Nephron progenitor cell (in vitro differentiated cells): ENCODE measurements around the gene SH3D21.

Experiments used
- DNase-seq: peaks from one replicate; pipeline ENCODE4 v3.0.0; 2021
- H3K27ac Mint-ChIP-seq: 2 replicates; pipeline ENCODE4 v1.8.0; 2021; ENCODE audit warnings: mild to moderate bottlenecking, moderate library complexity, mixed read lengths
- H3K27me3 Mint-ChIP-seq: 2 replicates; pipeline ENCODE4 v1.8.0; 2021; ENCODE audit warnings: mild to moderate bottlenecking, low read depth, mixed read lengths; ENCODE audit not compliant: poor library complexity
- H3K36me3 Mint-ChIP-seq: 2 replicates; pipeline ENCODE4 v1.8.0; 2021; ENCODE audit warnings: low read depth, mixed read lengths
- H3K4me1 Mint-ChIP-seq: 2 replicates; pipeline ENCODE4 v1.8.0; 2021; ENCODE audit warnings: mixed read lengths
- H3K4me3 Mint-ChIP-seq: 2 replicates; pipeline ENCODE4 v1.8.0; 2021; ENCODE audit warnings: mild to moderate bottlenecking, moderate library complexity, mixed read lengths
- H3K9me3 Mint-ChIP-seq: 2 replicates; pipeline ENCODE4 v1.8.0; 2021; ENCODE audit warnings: mild to moderate bottlenecking, moderate library complexity, mixed read lengths
- TF ChIP-seq, protein P1 (sequence below): fragments of 200-600 bp; sonication (generic); IDR thresholded peaks from 2 replicates; pipeline ENCODE4 v1.5.0; 2021; ENCODE audit warnings: antibody characterized with exemption

SH3D21 gene

DNA sequence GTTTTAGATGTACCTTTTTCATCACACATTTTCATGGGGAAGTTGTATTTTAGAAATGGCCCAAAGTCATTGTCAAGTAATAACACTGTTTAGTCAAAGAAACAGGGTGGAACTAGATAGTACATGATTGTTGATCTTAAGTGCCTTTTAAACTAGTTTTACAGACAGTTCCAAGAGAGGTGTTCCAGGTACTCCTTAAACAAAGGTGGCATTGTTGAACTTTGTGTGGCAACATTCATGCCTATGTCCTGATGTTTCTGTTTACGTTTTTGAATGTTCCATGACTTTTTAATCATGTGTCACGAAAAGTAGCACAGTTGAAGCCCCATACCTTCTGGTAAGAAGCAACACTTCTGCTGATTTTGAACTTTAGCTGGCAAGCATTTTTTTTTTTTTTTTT lies 9.1 kb upstream of the SH3D21 start:
- no peak overlapping the region for H3K27ac Mint-ChIP-seq
- H3K36me3 Mint-ChIP-seq, result peaks cover 62% of the 10 kb centered on the region
- H3K4me1 Mint-ChIP-seq, result no peaks in the 10 kb centered on the region
- H3K4me3 Mint-ChIP-seq, result no peak overlapping the region
- DNase-seq, result no peak
- TF ChIP-seq, protein P1, sequence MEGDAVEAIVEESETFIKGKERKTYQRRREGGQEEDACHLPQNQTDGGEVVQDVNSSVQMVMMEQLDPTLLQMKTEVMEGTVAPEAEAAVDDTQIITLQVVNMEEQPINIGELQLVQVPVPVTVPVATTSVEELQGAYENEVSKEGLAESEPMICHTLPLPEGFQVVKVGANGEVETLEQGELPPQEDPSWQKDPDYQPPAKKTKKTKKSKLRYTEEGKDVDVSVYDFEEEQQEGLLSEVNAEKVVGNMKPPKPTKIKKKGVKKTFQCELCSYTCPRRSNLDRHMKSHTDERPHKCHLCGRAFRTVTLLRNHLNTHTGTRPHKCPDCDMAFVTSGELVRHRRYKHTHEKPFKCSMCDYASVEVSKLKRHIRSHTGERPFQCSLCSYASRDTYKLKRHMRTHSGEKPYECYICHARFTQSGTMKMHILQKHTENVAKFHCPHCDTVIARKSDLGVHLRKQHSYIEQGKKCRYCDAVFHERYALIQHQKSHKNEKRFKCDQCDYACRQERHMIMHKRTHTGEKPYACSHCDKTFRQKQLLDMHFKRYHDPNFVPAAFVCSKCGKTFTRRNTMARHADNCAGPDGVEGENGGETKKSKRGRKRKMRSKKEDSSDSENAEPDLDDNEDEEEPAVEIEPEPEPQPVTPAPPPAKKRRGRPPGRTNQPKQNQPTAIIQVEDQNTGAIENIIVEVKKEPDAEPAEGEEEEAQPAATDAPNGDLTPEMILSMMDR, result no peak
- H3K27me3 Mint-ChIP-seq, result no peaks in the 10 kb centered on the region
- no peaks in the 10 kb centered on the region for H3K9me3 Mint-ChIP-seq

DNA sequence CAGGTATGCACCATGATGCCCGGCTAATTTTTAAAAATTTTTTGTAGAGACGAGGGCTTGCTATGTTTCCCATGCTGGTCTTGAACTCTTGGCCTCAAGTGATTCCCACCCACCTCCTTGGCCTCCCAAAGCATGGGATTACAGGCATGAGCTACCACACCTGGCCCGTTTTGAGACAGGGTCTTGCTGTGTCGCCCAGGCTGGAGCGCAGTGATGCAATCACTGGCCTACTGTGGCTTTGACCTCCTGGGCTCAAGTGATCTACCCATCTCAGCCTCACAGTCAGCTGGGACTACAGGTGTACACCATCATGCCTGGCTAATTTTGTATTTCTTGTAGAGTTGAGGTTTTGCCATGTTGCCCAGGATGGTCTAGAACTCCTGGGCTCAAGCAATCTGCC lies 7.5 kb upstream of the SH3D21 start:
- no peak for DNase-seq
- Mint-ChIP-seq H3K36me3 (peaks cover 66% of the 10 kb centered on the region), H3K4me1 (no peaks in the 10 kb centered on the region), H3K4me3 (no peak overlapping the region), H3K27ac (no peak overlapping the region), H3K27me3 (no peaks in the 10 kb centered on the region), H3K9me3 (no peaks in the 10 kb centered on the region)
- TF ChIP-seq, protein P1, result no peak

- TF ChIP-seq, protein P1, result no peak
- no peaks in the 10 kb centered on the region for H3K9me3 Mint-ChIP-seq
- H3K27ac Mint-ChIP-seq, result no peak overlapping the region
- H3K4me3 Mint-ChIP-seq, result no peak overlapping the region
- no peaks in the 10 kb centered on the region for H3K27me3 Mint-ChIP-seq
- H3K4me1 Mint-ChIP-seq, result peaks cover 6% of the 10 kb centered on the region
- peaks cover 58% of the 10 kb centered on the region for H3K36me3 Mint-ChIP-seq
- DNase-seq, result no peak
These were observed 5.6 kb upstream of the SH3D21 start for GRCh38 chr1:36300526-36300925.

GRCh38 chr1:36301220-36301619 lies 4.9 kb upstream of the SH3D21 start:
- Mint-ChIP-seq H3K36me3 (peaks cover 52% of the 10 kb centered on the region), H3K27ac (no peak overlapping the region), H3K4me3 (no peak overlapping the region), H3K9me3 (no peaks in the 10 kb centered on the region), H3K4me1 (peaks cover 10% of the 10 kb centered on the region), H3K27me3 (no peaks in the 10 kb centered on the region)
- TF ChIP-seq, protein P1, result no peak
- DNase-seq, result no peak

GRCh38 chr1:36303244-36303643 lies 2.9 kb upstream of the SH3D21 start:
- TF ChIP-seq, protein P1, result no peak
- no peak for DNase-seq
- H3K4me3 Mint-ChIP-seq, result no peak overlapping the region
- no peaks in the 10 kb centered on the region for H3K9me3 Mint-ChIP-seq
- H3K4me1 Mint-ChIP-seq, result peaks cover 25% of the 10 kb centered on the region
- H3K27ac Mint-ChIP-seq, result no peak overlapping the region
- no peaks in the 10 kb centered on the region for H3K27me3 Mint-ChIP-seq
- H3K36me3 Mint-ChIP-seq, result peaks cover 45% of the 10 kb centered on the region

DNA sequence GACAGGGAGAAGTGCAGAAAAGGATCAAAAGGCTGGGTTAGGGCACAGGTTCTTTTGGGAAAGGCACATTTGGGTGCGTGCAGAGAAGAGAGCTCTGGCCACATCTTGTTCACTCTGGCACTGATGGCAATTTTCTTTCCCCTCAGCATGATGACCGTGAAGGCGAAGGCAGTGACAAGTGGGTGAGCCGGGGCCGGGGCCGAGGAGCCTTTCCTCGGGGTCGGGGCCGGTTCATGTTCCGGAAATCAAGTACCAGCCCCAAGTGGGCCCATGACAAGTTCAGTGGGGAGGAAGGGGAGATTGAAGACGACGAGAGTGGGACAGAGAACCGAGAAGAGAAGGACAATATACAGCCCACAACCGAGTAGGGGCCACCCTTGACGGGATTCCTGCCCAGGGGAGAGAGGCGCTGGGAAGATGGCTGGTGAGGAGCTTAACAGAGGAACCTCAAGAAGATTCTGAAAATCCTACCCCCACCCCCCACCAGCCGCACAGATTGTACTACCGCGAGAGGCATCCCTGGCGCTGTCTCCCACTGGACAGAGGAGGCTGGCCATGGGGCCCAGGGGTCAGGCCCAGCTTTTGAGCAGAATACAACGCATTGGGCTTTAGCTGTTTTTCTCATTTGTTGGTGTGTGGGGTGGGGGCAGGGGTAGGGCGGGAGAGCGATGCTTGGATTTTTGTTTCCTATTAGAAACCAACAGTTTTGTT lies 2.4 kb upstream of the SH3D21 start:
- Mint-ChIP-seq H3K9me3 (no peaks in the 10 kb centered on the region), H3K27me3 (no peaks in the 10 kb centered on the region), H3K4me1 (peaks cover 26% of the 10 kb centered on the region), H3K36me3 (peaks cover 47% of the 10 kb centered on the region), H3K27ac (peak overlapping the region; percentile 46), H3K4me3 (no peak overlapping the region)
- TF ChIP-seq, protein P1, result no peak
- no peak for DNase-seq
